Testis (tissue), 2 donors: ENCODE measurements around the gene GRK3.

Experiments used
- CTCF ChIP-seq, 3 experiments: fragments of 450-650 bp in 2 of 3; fragments of 200-600 bp in 1 of 3; sonication (generic) in 1 of 3; IDR thresholded peaks; one replicate each; pipeline ENCODE4 v1.5.1; 2016 to 2019; ENCODE audit warnings: antibody characterized with exemption in 3 of 3, mild to moderate bottlenecking in 2 of 3, moderate library complexity in 1 of 3
- POLR2A ChIP-seq: fragments of 450-650 bp; IDR thresholded peaks from one replicate; pipeline ENCODE4 v1.6.1; 2017; ENCODE audit warnings: antibody characterized with exemption, mild to moderate bottlenecking, moderate library complexity

- TF ChIP-seq CTCF (IDR thresholded peaks at IDR 0.05), result no peak
- TF ChIP-seq POLR2A, result no peak
These were observed 91.0 kb downstream of the GRK3 start for GRCh38 chr22:25655371-25655935.
